A549 (cell line): ENCODE results near the gene ARHGAP42. TPM values are rescaled to one million over a fixed set of nuclear protein-coding genes. Genes with fewer than 3 reads are reported as not detected.

Source experiments
- ATAC-seq, 2 experiments: fragments of 200-7000 bp in 1 of 2; fragments of >200 bp in 1 of 2; cut with Nextera tagmentation in 1 of 2; cut with Tn5 transposase in 1 of 2; 3 replicates each; pipeline versions ENCODE4 v1.8.0 to v1.9.1; 2018 to 2020; ENCODE audit warnings: mild to moderate bottlenecking in 1 of 2, moderate library complexity in 1 of 2
- CTCF ChIA-PET: fragments of 300-600 bp; sonication (Branson Sonifier 250); formaldehyde crosslinking; extraction: SDS; loops from one replicate; lab custom pipeline; 2021; ENCODE audit warnings: antibody characterized with exemption, inconsistent platforms; lab: Yijun Ruan, JAX
- POLR2A ChIA-PET: fragments of 350-600 bp; formaldehyde crosslinking; extraction: SDS; loops from one replicate; lab custom pipeline; 2021; ENCODE audit warnings: antibody characterized with exemption, inconsistent platforms; lab: Yijun Ruan, JAX
- DNase-seq, 2 experiments: peaks; one replicate each; pipeline versions ENCODE4 v3.0.0 to v3.0.0-alpha.2; 2011 to 2016; ENCODE audit warnings: low read depth in 1 of 2, low spot score in 1 of 2
- FAIRE-seq: peaks from 2 replicates; lab custom pipeline; 2011; peaks lifted over from hg19 to GRCh38; lab: Jason Lieb, UNC
- H3K27ac ChIP-seq, 2 experiments: fragments of >200 bp; sonication (Bioruptor Twin); formaldehyde crosslinking; 3 replicates each; pipeline ENCODE4 v1.5.1; 2016 to 2017
- H3K4me1 ChIP-seq: fragments of >200 bp; sonication (Bioruptor Twin); formaldehyde crosslinking; 3 replicates; pipeline ENCODE4 v1.6.1; 2016
- H3K4me2 ChIP-seq: fragments of >200 bp; sonication (Bioruptor Twin); formaldehyde crosslinking; 3 replicates; pipeline ENCODE4 v1.6.1; 2016
- H3K4me3 ChIP-seq: fragments of >200 bp; sonication (Bioruptor Twin); formaldehyde crosslinking; 3 replicates; pipeline ENCODE4 v1.5.1; 2016
- H3K9me3 ChIP-seq: fragments of >200 bp; sonication (Bioruptor Twin); formaldehyde crosslinking; 3 replicates; pipeline ENCODE4 v1.6.1; 2016
- CBX8 ChIP-seq: fragments of 200-600 bp; sonication (generic); IDR thresholded peaks from 2 replicates; pipeline ENCODE4 v1.6.1; 2016
- CHD2 ChIP-seq: fragments of 150-350 bp; IDR thresholded peaks from 2 replicates; pipeline ENCODE4 v1.6.1; 2014; ENCODE audit warnings: low read length; ENCODE audit not compliant: partially characterized antibody
- CHD4 ChIP-seq: fragments of 200-600 bp; sonication (generic); IDR thresholded peaks from 2 replicates; pipeline ENCODE4 v1.6.1; 2016; ENCODE audit warnings: antibody characterized with exemption, mild to moderate bottlenecking, borderline replicate concordance
- EHF ChIP-seq: fragments of 250-450 bp; sonication (Bioruptor Pico); IDR thresholded peaks from 2 replicates; pipeline ENCODE4 v1.5.0; 2020; ENCODE audit warnings: mild to moderate bottlenecking
- EP300 ChIP-seq, 2 experiments: fragments of >200 bp; sonication (Bioruptor Twin); formaldehyde crosslinking; IDR thresholded peaks; 2 replicates in 1 of 2; 3 replicates in 1 of 2; pipeline ENCODE4 v1.6.1; 2016 to 2017
- FOSB ChIP-seq: fragments of 250-450 bp; sonication (Bioruptor Pico); IDR thresholded peaks from 2 replicates; pipeline ENCODE4 v1.5.0; 2020; ENCODE audit warnings: mild to moderate bottlenecking, moderate library complexity
- FOXS1 ChIP-seq: fragments of 250-450 bp; sonication (Bioruptor Pico); IDR thresholded peaks from 2 replicates; pipeline ENCODE4 v1.5.0; 2020; ENCODE audit warnings: mild to moderate bottlenecking, moderate library complexity
- GATA3 ChIP-seq: IDR thresholded peaks from 2 replicates; pipeline ENCODE4 v1.6.1; 2012; ENCODE audit warnings: borderline replicate concordance
- HEYL ChIP-seq: fragments of 250-450 bp; sonication (Bioruptor Pico); IDR thresholded peaks from 2 replicates; pipeline ENCODE4 v1.8.0; 2021; ENCODE audit warnings: mild to moderate bottlenecking, moderate library complexity
- JUN ChIP-seq, 2 experiments: fragments of >200 bp; sonication (Bioruptor Twin); formaldehyde crosslinking; IDR thresholded peaks; 2 replicates in 1 of 2; 3 replicates in 1 of 2; pipeline ENCODE4 v1.6.1; 2016 to 2017
- JUNB ChIP-seq: fragments of >200 bp; sonication (Bioruptor Twin); formaldehyde crosslinking; IDR thresholded peaks from 2 replicates; pipeline ENCODE4 v1.6.1; 2016
- KDM1A ChIP-seq: fragments of 200-600 bp; sonication (generic); IDR thresholded peaks from 2 replicates; pipeline ENCODE4 v1.6.1; 2016; ENCODE audit warnings: low read depth, mild to moderate bottlenecking
- KDM5A ChIP-seq: fragments of 200-600 bp; sonication (generic); IDR thresholded peaks from 2 replicates; pipeline ENCODE4 v1.6.1; 2016; ENCODE audit warnings: antibody characterized with exemption, mild to moderate bottlenecking
- MAFK ChIP-seq: fragments of 450-650 bp; IDR thresholded peaks from 2 replicates; pipeline ENCODE4 v1.6.1; 2014; ENCODE audit not compliant: partially characterized antibody
- MAZ ChIP-seq: fragments of 150-350 bp; IDR thresholded peaks from 2 replicates; pipeline ENCODE4 v1.6.1; 2014; ENCODE audit warnings: antibody characterized with exemption, low read depth, low read length, borderline replicate concordance
- MYC ChIP-seq: IDR thresholded peaks from 2 replicates; pipeline ENCODE4 v1.6.1; 2012; ENCODE audit warnings: mild to moderate bottlenecking, inconsistent platforms, low read length, improper control_type of control experiment, borderline replicate concordance
- PHF8 ChIP-seq: fragments of 200-600 bp; sonication (generic); IDR thresholded peaks from 2 replicates; pipeline ENCODE4 v1.6.1; 2016; ENCODE audit warnings: low read depth, mild to moderate bottlenecking, antibody characterized with exemption, moderate library complexity, borderline replicate concordance
- POLR2A ChIP-seq: IDR thresholded peaks from 2 replicates; pipeline ENCODE4 v1.6.1; 2012; ENCODE audit warnings: mild to moderate bottlenecking, low read length
- POLR2AphosphoS2 ChIP-seq: conservative IDR thresholded peaks from 2 replicates; pipeline ENCODE4 v1.6.1; 2012; ENCODE audit warnings: low read length, improper control_type of control experiment, inconsistent platforms
- RCOR1 ChIP-seq: fragments of 150-350 bp; IDR thresholded peaks from 2 replicates; pipeline ENCODE4 v1.6.1; 2014; ENCODE audit warnings: antibody characterized with exemption, low read length, low read depth
- RFX5 ChIP-seq: fragments of 450-650 bp; IDR thresholded peaks from 2 replicates; pipeline ENCODE4 v1.7.1; 2014; ENCODE audit warnings: antibody characterized with exemption, mild to moderate bottlenecking, moderate library complexity
- ZC3H11A ChIP-seq: fragments of 450-650 bp; IDR thresholded peaks from 2 replicates; pipeline ENCODE4 v1.6.1; 2014; ENCODE audit warnings: antibody characterized with exemption, mild to moderate bottlenecking
- ZSCAN20 ChIP-seq: fragments of 250-450 bp; sonication (Bioruptor Pico); IDR thresholded peaks from 2 replicates; pipeline ENCODE4 v1.8.0; 2022; ENCODE audit warnings: mild to moderate bottlenecking, moderate library complexity
- WGBS: methylation state at CpG from one replicate; pipeline ENCODE4 v1.1.6; 2017; ENCODE audit errors: missing lambda C conversion rate; 5-methylcytosine and 5-hydroxymethylcytosine counted together
- polyA plus RNA-seq, 4 experiments: library from polyadenylated mRNA; depleted of rRNA in 3 of 4; stranded (reverse); fragments of >200 nt; fragmentation: RNase III in 1 of 4; extraction: RNeasy Plus Mini Kit Qiagen cat#74134 plus additional on column Dnase treatment in 1 of 4; gene quantifications; 2 replicates in 3 of 4; 3 replicates in 1 of 4; pipeline ENCODE4 v1.2.3, GENCODE V29; 2011 to 2017
- TF ChIP-seq, protein P1 (sequence below): IDR thresholded peaks from 2 replicates; pipeline ENCODE4 v1.6.1; 2012
- TF ChIP-seq, protein P2 (sequence below): fragments of 200-600 bp; sonication (generic); IDR thresholded peaks from 2 replicates; pipeline ENCODE4 v1.6.1; 2016; ENCODE audit warnings: antibody characterized with exemption, mild to moderate bottlenecking, moderate library complexity
- TF ChIP-seq, protein P3 (sequence below): fragments of 450-650 bp; IDR thresholded peaks from 2 replicates; pipeline ENCODE4 v1.6.1; 2014; ENCODE audit warnings: antibody characterized with exemption
- TF ChIP-seq, protein P4 (sequence below): IDR thresholded peaks from 2 replicates; pipeline ENCODE4 v1.6.1; 2012
- TF ChIP-seq, protein P5 (sequence below): fragments of 150-350 bp; IDR thresholded peaks from 2 replicates; pipeline ENCODE4 v1.6.1; 2014; ENCODE audit warnings: low read depth, mild to moderate bottlenecking, low read length
- TF ChIP-seq, protein P6 (sequence below): fragments of 250-450 bp; sonication (Bioruptor Pico); IDR thresholded peaks from 2 replicates; pipeline ENCODE4 v1.5.0; 2021; ENCODE audit warnings: mild to moderate bottlenecking, moderate library complexity, borderline replicate concordance

The ARHGAP42 gene
- polyA plus RNA-seq, 2 of the 4 experiments (the other 2 are of a cell fraction) = 5.1 to 17.0 TPM

DNA sequence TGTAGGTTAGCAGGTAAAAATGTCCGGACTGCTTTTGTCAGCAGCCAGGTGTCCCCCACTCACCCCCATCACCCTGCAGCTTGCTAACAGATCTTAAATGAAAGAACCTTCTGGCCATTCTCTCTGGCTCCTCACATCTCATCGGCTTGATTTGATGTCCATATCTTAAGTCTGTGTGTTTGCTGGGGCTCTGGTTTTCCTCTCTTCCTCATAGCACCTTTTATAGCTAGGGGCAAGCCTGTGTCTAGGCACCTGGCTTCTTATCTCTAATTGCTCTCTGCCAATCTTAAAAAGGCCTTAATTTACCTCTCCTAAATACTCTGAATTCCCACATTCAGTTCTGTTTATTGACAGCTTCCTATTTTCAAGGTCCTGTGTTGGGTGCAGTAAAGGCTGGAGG, 72.0 kb downstream of the ARHGAP42 start (continued):
- TF ChIP-seq RCOR1 (no peak), MAZ (no peak), CBX8 (no peak)

DNA sequence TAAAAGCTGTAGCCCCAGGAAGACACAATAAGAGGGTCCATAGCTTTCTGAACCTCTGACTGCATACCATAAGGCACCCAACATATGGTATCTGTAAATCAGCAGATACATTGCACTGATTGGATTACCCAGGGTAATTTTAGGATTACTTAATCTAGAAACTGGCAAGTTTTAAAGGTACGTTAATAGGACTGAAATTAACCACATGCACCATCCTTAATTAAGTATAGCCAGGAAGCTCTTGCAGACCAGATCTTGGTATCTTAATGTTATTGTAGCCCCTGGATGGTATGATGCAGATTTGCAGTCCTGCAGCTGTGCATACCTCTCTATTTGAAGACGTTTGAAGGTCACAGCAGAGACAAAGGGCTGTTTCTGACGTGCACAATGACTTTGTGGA, 72.8 kb downstream of the ARHGAP42 start:
- Histone ChIP-seq H3K4me3 (no peak overlapping the region), H3K4me1 (peaks cover 10% of the 10 kb centered on the region; the same call in 1 of the 3 replicates), H3K27ac (no peak overlapping the region), H3K9me3 (no peaks in the 10 kb centered on the region)
- 86% methylated on average over 3 of the region's 3 CpGs for WGBS
- FAIRE-seq (no peak), ATAC-seq (no peak)
- CTCF ChIA-PET = interaction anchor here (1.3 to 1.4 kb wide), 2 partner anchors 10 to 16 kb away, joined by 3 to 6 read pairs; no protein-coding TSS in a partner anchor
- no peak for TF ChIP-seq HEYL
- TF ChIP-seq EP300 (IDR thresholded peaks at IDR 0.05) = no peak
- TF ChIP-seq, protein P1, sequence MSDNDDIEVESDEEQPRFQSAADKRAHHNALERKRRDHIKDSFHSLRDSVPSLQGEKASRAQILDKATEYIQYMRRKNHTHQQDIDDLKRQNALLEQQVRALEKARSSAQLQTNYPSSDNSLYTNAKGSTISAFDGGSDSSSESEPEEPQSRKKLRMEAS = no peak
- no peak for TF ChIP-seq MAFK
- no peak for TF ChIP-seq CHD2
- TF ChIP-seq GATA3 = no peak
- no peak for TF ChIP-seq POLR2AphosphoS2
- TF ChIP-seq FOXS1 = no peak
- TF ChIP-seq CHD4 = no peak
- no peak for TF ChIP-seq PHF8
- no peak for TF ChIP-seq RFX5
- TF ChIP-seq, protein P2, sequence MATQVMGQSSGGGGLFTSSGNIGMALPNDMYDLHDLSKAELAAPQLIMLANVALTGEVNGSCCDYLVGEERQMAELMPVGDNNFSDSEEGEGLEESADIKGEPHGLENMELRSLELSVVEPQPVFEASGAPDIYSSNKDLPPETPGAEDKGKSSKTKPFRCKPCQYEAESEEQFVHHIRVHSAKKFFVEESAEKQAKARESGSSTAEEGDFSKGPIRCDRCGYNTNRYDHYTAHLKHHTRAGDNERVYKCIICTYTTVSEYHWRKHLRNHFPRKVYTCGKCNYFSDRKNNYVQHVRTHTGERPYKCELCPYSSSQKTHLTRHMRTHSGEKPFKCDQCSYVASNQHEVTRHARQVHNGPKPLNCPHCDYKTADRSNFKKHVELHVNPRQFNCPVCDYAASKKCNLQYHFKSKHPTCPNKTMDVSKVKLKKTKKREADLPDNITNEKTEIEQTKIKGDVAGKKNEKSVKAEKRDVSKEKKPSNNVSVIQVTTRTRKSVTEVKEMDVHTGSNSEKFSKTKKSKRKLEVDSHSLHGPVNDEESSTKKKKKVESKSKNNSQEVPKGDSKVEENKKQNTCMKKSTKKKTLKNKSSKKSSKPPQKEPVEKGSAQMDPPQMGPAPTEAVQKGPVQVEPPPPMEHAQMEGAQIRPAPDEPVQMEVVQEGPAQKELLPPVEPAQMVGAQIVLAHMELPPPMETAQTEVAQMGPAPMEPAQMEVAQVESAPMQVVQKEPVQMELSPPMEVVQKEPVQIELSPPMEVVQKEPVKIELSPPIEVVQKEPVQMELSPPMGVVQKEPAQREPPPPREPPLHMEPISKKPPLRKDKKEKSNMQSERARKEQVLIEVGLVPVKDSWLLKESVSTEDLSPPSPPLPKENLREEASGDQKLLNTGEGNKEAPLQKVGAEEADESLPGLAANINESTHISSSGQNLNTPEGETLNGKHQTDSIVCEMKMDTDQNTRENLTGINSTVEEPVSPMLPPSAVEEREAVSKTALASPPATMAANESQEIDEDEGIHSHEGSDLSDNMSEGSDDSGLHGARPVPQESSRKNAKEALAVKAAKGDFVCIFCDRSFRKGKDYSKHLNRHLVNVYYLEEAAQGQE = no peak
- no peak for TF ChIP-seq JUN (IDR thresholded peaks at IDR 0.05)
- TF ChIP-seq ZC3H11A = no peak
- TF ChIP-seq, protein P3, sequence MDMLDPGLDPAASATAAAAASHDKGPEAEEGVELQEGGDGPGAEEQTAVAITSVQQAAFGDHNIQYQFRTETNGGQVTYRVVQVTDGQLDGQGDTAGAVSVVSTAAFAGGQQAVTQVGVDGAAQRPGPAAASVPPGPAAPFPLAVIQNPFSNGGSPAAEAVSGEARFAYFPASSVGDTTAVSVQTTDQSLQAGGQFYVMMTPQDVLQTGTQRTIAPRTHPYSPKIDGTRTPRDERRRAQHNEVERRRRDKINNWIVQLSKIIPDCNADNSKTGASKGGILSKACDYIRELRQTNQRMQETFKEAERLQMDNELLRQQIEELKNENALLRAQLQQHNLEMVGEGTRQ = no peak
- no peak for TF ChIP-seq EHF
- no peak for TF ChIP-seq MYC
- TF ChIP-seq POLR2A = no peak
- TF ChIP-seq KDM5A = no peak
- TF ChIP-seq, all 56 proteins: peak for 0
- H3K4me2 ChIP-seq = no peak overlapping the region
- DNase-seq = no peak
- POLR2A ChIA-PET = no interaction called here

DNA sequence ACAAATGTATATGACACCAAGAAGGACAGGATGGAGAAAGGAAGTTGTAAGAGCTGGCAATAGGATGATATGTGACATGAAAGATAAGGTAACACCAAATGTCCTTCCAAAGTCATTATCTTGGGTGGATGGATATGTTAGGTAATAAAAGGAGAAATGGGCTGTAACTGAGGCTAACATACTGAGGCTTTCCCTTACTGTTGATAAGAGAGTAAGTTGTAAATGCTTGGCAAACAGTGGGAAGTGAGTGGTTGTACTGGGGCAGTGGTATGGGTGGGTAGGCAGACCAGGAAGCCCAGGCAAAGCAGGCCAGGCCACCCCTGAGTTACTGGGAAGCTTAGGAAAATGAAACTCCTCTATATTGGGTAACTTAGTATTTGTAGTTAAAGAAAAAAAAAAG, 73.7 kb downstream of the ARHGAP42 start:
- ATAC-seq = no peak
- Histone ChIP-seq H3K9me3 (no peaks in the 10 kb centered on the region), H3K27ac (no peak overlapping the region), H3K4me1 (peaks cover 10% of the 10 kb centered on the region; the same call in 1 of the 3 replicates), H3K4me3 (no peak overlapping the region), H3K4me2 (no peak overlapping the region)
- FAIRE-seq = no peak
- ChIA-PET POLR2A (no interaction called here), CTCF (no interaction called here)
- DNase-seq = no peak
- no peak for TF ChIP-seq ZSCAN20
- TF ChIP-seq MAZ = no peak
- TF ChIP-seq EP300 (IDR thresholded peaks at IDR 0.05) = no peak
- TF ChIP-seq, protein P4, sequence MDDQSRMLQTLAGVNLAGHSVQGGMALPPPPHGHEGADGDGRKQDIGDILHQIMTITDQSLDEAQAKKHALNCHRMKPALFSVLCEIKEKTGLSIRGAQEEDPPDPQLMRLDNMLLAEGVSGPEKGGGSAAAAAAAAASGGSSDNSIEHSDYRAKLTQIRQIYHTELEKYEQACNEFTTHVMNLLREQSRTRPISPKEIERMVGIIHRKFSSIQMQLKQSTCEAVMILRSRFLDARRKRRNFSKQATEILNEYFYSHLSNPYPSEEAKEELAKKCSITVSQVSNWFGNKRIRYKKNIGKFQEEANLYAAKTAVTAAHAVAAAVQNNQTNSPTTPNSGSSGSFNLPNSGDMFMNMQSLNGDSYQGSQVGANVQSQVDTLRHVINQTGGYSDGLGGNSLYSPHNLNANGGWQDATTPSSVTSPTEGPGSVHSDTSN = no peak
- no peak for TF ChIP-seq HEYL
- TF ChIP-seq ZC3H11A = no peak
- TF ChIP-seq, protein P5, sequence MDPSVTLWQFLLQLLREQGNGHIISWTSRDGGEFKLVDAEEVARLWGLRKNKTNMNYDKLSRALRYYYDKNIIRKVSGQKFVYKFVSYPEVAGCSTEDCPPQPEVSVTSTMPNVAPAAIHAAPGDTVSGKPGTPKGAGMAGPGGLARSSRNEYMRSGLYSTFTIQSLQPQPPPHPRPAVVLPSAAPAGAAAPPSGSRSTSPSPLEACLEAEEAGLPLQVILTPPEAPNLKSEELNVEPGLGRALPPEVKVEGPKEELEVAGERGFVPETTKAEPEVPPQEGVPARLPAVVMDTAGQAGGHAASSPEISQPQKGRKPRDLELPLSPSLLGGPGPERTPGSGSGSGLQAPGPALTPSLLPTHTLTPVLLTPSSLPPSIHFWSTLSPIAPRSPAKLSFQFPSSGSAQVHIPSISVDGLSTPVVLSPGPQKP = no peak
- TF ChIP-seq, protein P6, sequence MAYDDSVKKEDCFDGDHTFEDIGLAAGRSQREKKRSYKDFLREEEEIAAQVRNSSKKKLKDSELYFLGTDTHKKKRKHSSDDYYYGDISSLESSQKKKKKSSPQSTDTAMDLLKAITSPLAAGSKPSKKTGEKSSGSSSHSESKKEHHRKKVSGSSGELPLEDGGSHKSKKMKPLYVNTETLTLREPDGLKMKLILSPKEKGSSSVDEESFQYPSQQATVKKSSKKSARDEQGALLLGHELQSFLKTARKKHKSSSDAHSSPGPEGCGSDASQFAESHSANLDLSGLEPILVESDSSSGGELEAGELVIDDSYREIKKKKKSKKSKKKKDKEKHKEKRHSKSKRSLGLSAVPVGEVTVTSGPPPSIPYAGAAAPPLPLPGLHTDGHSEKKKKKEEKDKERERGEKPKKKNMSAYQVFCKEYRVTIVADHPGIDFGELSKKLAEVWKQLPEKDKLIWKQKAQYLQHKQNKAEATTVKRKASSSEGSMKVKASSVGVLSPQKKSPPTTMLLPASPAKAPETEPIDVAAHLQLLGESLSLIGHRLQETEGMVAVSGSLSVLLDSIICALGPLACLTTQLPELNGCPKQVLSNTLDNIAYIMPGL = no peak
- no peak for TF ChIP-seq JUNB
- TF ChIP-seq, protein P1 = no peak
- no peak for TF ChIP-seq JUN (IDR thresholded peaks at IDR 0.05)
- no peak for TF ChIP-seq POLR2AphosphoS2
- TF ChIP-seq RFX5 = no peak
- TF ChIP-seq FOSB (CRISPR knock-in tag) = no peak
- TF ChIP-seq KDM1A = no peak
